ENCODE measurements around the gene SMYD5. TPM values are rescaled to one million over a fixed set of nuclear protein-coding genes. Genes with fewer than 3 reads are reported as not detected.

SMYD5 gene
- total and polyA plus RNA-seq, 9 of the 15 experiments (the other 6 are each of a cell fraction or from before 2014, with no cell fraction given), result 11.4 to 56.8 (median 32.0) TPM

DNA sequence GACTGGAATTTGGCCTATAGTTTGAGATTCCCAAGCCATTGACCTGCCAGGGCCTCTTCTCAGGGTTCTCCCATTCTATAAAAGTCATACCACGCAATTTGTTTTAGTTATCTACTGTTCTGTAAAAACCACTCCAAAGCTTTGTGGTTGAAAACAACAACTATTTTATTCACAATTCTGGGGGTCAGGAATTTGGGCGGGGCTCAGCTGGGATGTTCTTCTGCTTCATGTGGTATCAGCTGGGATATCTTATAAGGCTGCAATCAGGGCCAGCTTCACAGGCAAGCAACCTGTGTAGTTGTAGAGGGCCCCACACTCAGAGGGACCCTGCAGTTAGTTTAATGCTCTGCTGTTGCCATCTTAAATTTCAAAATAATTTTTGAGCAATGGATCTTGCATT lies 28.1 kb upstream of the SMYD5 start:
- no peak for FAIRE-seq
- H3K27ac ChIP-seq (ENCODE audit: extremely low read depth, low read depth, low read length), result no peak overlapping the region
- no peak overlapping the region for H3K4me3 ChIP-seq
- no peaks in the 10 kb centered on the region for H3K9me3 ChIP-seq (replicated peaks; ENCODE audit: control insufficient read depth, insufficient read depth, low read depth, low read length)
- 5% methylated on average over 2 of the region's 2 CpGs for WGBS (ENCODE audit: insufficient coverage, low coverage, missing lambda C conversion rate)
- peaks cover 27 to 32% of the 10 kb centered on the region in 2 experiments for H3K27me3 ChIP-seq (ENCODE audit: control insufficient read depth in 2 of 2, insufficient read depth in 2 of 2, low read length in 2 of 2)
- ChIA-PET POLR2A (interaction anchor here (0.7 to 1.2 kb wide), 2 partner anchors 9 to 362 kb away, joined by 3 read pairs; no protein-coding TSS in a partner anchor), CTCF (ENCODE audit: low intra/inter-chr PET ratio) (no interaction called here)
- no peak for DNase-seq (ENCODE audit: extremely low read depth in 1 of 4, low spot score in 3 of 4)
- no peak overlapping the region for H3K9ac ChIP-seq (ENCODE audit: insufficient read depth in 1 of 2, low read depth in 2 of 2, low read length in 2 of 2)
- H3K4me2 ChIP-seq (ENCODE audit: insufficient read depth, low read length), result no peak overlapping the region
- no peaks in the 10 kb centered on the region for H3K9me1 ChIP-seq (ENCODE audit: control insufficient read depth, insufficient read depth, low read length)
- H3K4me1 ChIP-seq (replicated peaks in 1 of 2; ENCODE audit: control insufficient read depth in 2 of 2, insufficient read depth in 2 of 2, low read length in 2 of 2), result no peaks in the 10 kb centered on the region
- H3K79me2 ChIP-seq (ENCODE audit: control insufficient read depth, insufficient read depth, low read length), result no peaks in the 10 kb centered on the region
- intact Hi-C loops (cut with micrococcal nuclease) (no loop called here), in situ Hi-C loops (cut with MboI) (no loop called here)
- no peak overlapping the region for H2AFZ ChIP-seq (ENCODE audit: low read depth, low read length)
- H3K36me3 ChIP-seq (ENCODE audit: control insufficient read depth, insufficient read depth, low read length), result no peaks in the 10 kb centered on the region
- BruUV-seq (replicated peaks), result no TSS peak
- H4K20me1 ChIP-seq (replicated peaks; ENCODE audit: control insufficient read depth, insufficient read depth, low read length), result no peaks in the 10 kb centered on the region
- TF ChIP-seq ZNF146 (CRISPR knock-in tag; IDR thresholded peaks at IDR 0.05; ENCODE audit: unreplicated experiment), result no peak
- TF ChIP-seq, protein P1, sequence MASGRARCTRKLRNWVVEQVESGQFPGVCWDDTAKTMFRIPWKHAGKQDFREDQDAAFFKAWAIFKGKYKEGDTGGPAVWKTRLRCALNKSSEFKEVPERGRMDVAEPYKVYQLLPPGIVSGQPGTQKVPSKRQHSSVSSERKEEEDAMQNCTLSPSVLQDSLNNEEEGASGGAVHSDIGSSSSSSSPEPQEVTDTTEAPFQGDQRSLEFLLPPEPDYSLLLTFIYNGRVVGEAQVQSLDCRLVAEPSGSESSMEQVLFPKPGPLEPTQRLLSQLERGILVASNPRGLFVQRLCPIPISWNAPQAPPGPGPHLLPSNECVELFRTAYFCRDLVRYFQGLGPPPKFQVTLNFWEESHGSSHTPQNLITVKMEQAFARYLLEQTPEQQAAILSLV (tag; IDR thresholded peaks at IDR 0.05), result no peak
- no peak for TF ChIP-seq CREB5 (CRISPR knock-in tag; IDR thresholded peaks at IDR 0.05)
- no peak for TF ChIP-seq HDGF (IDR thresholded peaks at IDR 0.05)
- no peak for TF ChIP-seq LARP7 (IDR thresholded peaks at IDR 0.05)
- no peak for ATAC-seq

All from K562 (cell line).